Stimulated activated naive B cell treated with anti-CD40 and anti-IgM and Interleukin-4, amounts not matched to agents 10 μg/mL and 1 μg/mL and 100 μg/mL, for 72 hours (primary cell): ENCODE results near the gene CD302.

Experiments
- ATAC-seq, 2 donors: fragments of 150-1000 bp; cut with Tn5 transposase; replicated peaks; 2 replicates each; pipeline ENCODE4 v1.10.0; 2021; ENCODE audit warnings: moderate library complexity in 1 of 2
- DNase-seq: peaks from one replicate; pipeline ENCODE4 v3.0.0; 2021
- H3K27ac Mint-ChIP-seq: one replicate; pipeline ENCODE4 v1.8.0; 2022; ENCODE audit warnings: mild to moderate bottlenecking, mixed read lengths
- H3K27me3 Mint-ChIP-seq, 2 donors: one replicate each; pipeline ENCODE4 v1.8.0; 2022; ENCODE audit warnings: mixed read lengths in 2 of 2
- H3K36me3 Mint-ChIP-seq, 2 donors: one replicate each; pipeline ENCODE4 v1.8.0; 2022; ENCODE audit warnings: mixed read lengths in 2 of 2, mild to moderate bottlenecking in 1 of 2
- H3K4me1 Mint-ChIP-seq, 2 donors: one replicate each; pipeline ENCODE4 v1.8.0; 2022; ENCODE audit warnings: mixed read lengths in 2 of 2, mild to moderate bottlenecking in 1 of 2
- H3K4me3 Mint-ChIP-seq, 2 donors: one replicate each; pipeline ENCODE4 v1.8.0; 2022; ENCODE audit warnings: mild to moderate bottlenecking in 2 of 2, mixed read lengths in 2 of 2, moderate library complexity in 1 of 2
- H3K9me3 Mint-ChIP-seq, 2 donors: one replicate each; pipeline ENCODE4 v1.8.0; 2022; ENCODE audit warnings: mixed read lengths in 2 of 2, mild to moderate bottlenecking in 1 of 2

The CD302 gene

GRCh38 chr2:159722580-159722979, 75.4 kb downstream of the CD302 start:
- Mint-ChIP-seq H3K36me3 (peaks cover 44 to 78% of the 10 kb centered on the region in 2 donors), H3K9me3 (peaks cover 5 to 10% of the 10 kb centered on the region in 2 donors), H3K4me1 (peaks cover 29 to 83% of the 10 kb centered on the region in 2 donors), H3K27ac (no peak overlapping the region), H3K27me3 (no peaks in the 10 kb centered on the region), H3K4me3 (no peak overlapping the region)
- ATAC-seq (no peak), DNase-seq (no peak)

- Mint-ChIP-seq H3K27ac (no peak overlapping the region), H3K4me3 (no peak overlapping the region), H3K27me3 (no peaks in the 10 kb centered on the region), H3K9me3 (peaks cover 5 to 10% of the 10 kb centered on the region in 2 donors), H3K4me1 (peaks cover 34 to 83% of the 10 kb centered on the region in 2 donors), H3K36me3 (peaks cover 43 to 72% of the 10 kb centered on the region in 2 donors)
- DNase-seq, result no peak
- no peak for ATAC-seq
Measured at GRCh38 chr2:159720676-159721075, 77.3 kb downstream of the CD302 start.
